ENCODE data around the gene ADNP.

Gene ADNP

GRCh38 chr20:50848341-50848808 lies 82.9 kb downstream of the ADNP start:
- no peak for TF ChIP-seq ZNF274 (IDR thresholded peaks at IDR 0.05; ENCODE audit: low read depth, low read length)
- H3K4me3 ChIP-seq (ENCODE audit: low read length), result no peak overlapping the region

- TF ChIP-seq ZNF274 (IDR thresholded peaks at IDR 0.05; ENCODE audit: low read depth, low read length), result no peak
- H3K4me3 ChIP-seq (ENCODE audit: low read length), result no peak overlapping the region
Measured at GRCh38 chr20:50845566-50846215, 85.5 kb downstream of the ADNP start.

GRCh38 chr20:50844430-50845100 lies 86.7 kb downstream of the ADNP start:
- H3K4me3 ChIP-seq (ENCODE audit: low read length), result no peak overlapping the region
- no peak for TF ChIP-seq ZNF274 (IDR thresholded peaks at IDR 0.05; ENCODE audit: low read depth, low read length)

- no peak overlapping the region for H3K4me3 ChIP-seq (ENCODE audit: low read length)
- no peak for TF ChIP-seq ZNF274 (IDR thresholded peaks at IDR 0.05; ENCODE audit: low read depth, low read length)
Measured at GRCh38 chr20:50843331-50844276, 87.6 kb downstream of the ADNP start.

GRCh38 chr20:50842821-50843220 lies 88.4 kb downstream of the ADNP start:
- no peak overlapping the region for H3K4me3 ChIP-seq (ENCODE audit: low read length)
- no peak for TF ChIP-seq ZNF274 (IDR thresholded peaks at IDR 0.05; ENCODE audit: low read depth, low read length)
